Lower lobe of right lung (tissue), 2 donors: ENCODE measurements around the gene LTF. TPM values are rescaled to one million over a fixed set of nuclear protein-coding genes. Genes with fewer than 3 reads are reported as not detected.

ENCODE experiments used
- ATAC-seq, 2 donors: fragments of 200-7000 bp; cut with Tn5 transposase; one replicate each; pipeline ENCODE4 v1.9.1; 2020 to 2022; ENCODE audit warnings: mild to moderate bottlenecking in 2 of 2, moderate library complexity in 2 of 2
- DNase-seq: peaks from one replicate; pipeline ENCODE4 v3.0.0-alpha.2; 2020
- H3K27ac ChIP-seq: fragments of 200-600 bp; one replicate; pipeline ENCODE4 v1.8.0; 2022
- H3K27me3 ChIP-seq: fragments of 200-600 bp; one replicate; pipeline ENCODE4 v1.8.0; 2022; ENCODE audit warnings: low read depth
- H3K36me3 ChIP-seq: fragments of 200-600 bp; one replicate; pipeline ENCODE4 v1.8.0; 2022; ENCODE audit warnings: mild to moderate bottlenecking
- H3K4me1 ChIP-seq: fragments of 200-600 bp; one replicate; pipeline ENCODE4 v1.8.0; 2022
- H3K4me3 ChIP-seq: fragments of 200-600 bp; one replicate; pipeline ENCODE4 v1.8.0; 2022; ENCODE audit warnings: mild to moderate bottlenecking
- H3K9me3 ChIP-seq: fragments of 200-600 bp; one replicate; pipeline ENCODE4 v1.8.0; 2022
- CTCF ChIP-seq: fragments of 200-600 bp; IDR thresholded peaks from one replicate; pipeline ENCODE4 v1.8.0; 2022; ENCODE audit warnings: antibody characterized with exemption, mild to moderate bottlenecking
- intact Hi-C: fragments of 100-400 bp; cut with DNase I; formaldehyde crosslinking; loops from one replicate; pipeline ENCODE4 v1.11.0; 2022
- total RNA-seq: library from RNA; stranded (reverse); fragmentation: NEBNext Ultra II Directional; extraction: Animal tissue kit (Norgen Biotek cat#: 25700); gene quantifications from one replicate; pipeline ENCODE4 v1.2.1, GENCODE V29; 2021
- donor health status: DM: no; HTN: yes; CAD: no; lungs with severe emphysema.

LTF gene
- total RNA-seq, 1 donor from 2014 or later: 53.5 TPM

GRCh38 chr3:46488735-46489361, 24.1 kb upstream of the LTF start:
- Histone ChIP-seq H3K9me3 (no peaks in the 10 kb centered on the region), H3K27ac (no peak overlapping the region), H3K27me3 (no peaks in the 10 kb centered on the region), H3K36me3 (no peaks in the 10 kb centered on the region), H3K4me3 (peak overlapping the region; percentile 31), H3K4me1 (peaks cover 8% of the 10 kb centered on the region)
- intact Hi-C loops: no loop called here
- ATAC-seq (peak; percentile 97 to 98), DNase-seq (peak; percentile 94)
- TF ChIP-seq CTCF: peak; percentile 98

- Histone ChIP-seq H3K4me1 (peaks cover 8% of the 10 kb centered on the region), H3K27ac (no peak overlapping the region), H3K4me3 (no peak overlapping the region), H3K9me3 (no peaks in the 10 kb centered on the region), H3K27me3 (no peaks in the 10 kb centered on the region), H3K36me3 (no peaks in the 10 kb centered on the region)
- ATAC-seq (no peak), DNase-seq (no peak)
- no peak for TF ChIP-seq CTCF
- intact Hi-C loops: no loop called here
Observed at GRCh38 chr3:46485779-46486175, 21.1 kb upstream of the LTF start.

GRCh38 chr3:46484911-46485778, 20.4 kb upstream of the LTF start:
- TF ChIP-seq CTCF: no peak
- Histone ChIP-seq H3K27ac (no peak overlapping the region), H3K9me3 (no peaks in the 10 kb centered on the region), H3K4me3 (no peak overlapping the region), H3K27me3 (no peaks in the 10 kb centered on the region), H3K36me3 (no peaks in the 10 kb centered on the region), H3K4me1 (peaks cover 8% of the 10 kb centered on the region)
- intact Hi-C loops: no loop called here
- ATAC-seq (peak; percentile 36 to 42), DNase-seq (no peak)

- intact Hi-C loops: no loop called here
- no peaks in the 10 kb centered on the region for H3K9me3 ChIP-seq
- no peaks in the 10 kb centered on the region for H3K27me3 ChIP-seq
- ATAC-seq: no peak
- no peak overlapping the region for H3K27ac ChIP-seq
- no peaks in the 10 kb centered on the region for H3K36me3 ChIP-seq
- no peak overlapping the region for H3K4me3 ChIP-seq
- H3K4me1 ChIP-seq: peaks cover 7% of the 10 kb centered on the region
- DNase-seq: no peak
- TF ChIP-seq CTCF: no peak
Observed at GRCh38 chr3:46484388-46484787, 19.7 kb upstream of the LTF start.

GRCh38 chr3:46483825-46484224, 19.1 kb upstream of the LTF start:
- Histone ChIP-seq H3K27ac (no peak overlapping the region), H3K27me3 (no peaks in the 10 kb centered on the region), H3K4me3 (no peak overlapping the region), H3K9me3 (no peaks in the 10 kb centered on the region), H3K36me3 (no peaks in the 10 kb centered on the region), H3K4me1 (peaks cover 1% of the 10 kb centered on the region)
- TF ChIP-seq CTCF: no peak
- intact Hi-C loops: no loop called here
- ATAC-seq: no peak
- no peak for DNase-seq
